K562 treated with DMSO at 1 percent for 48 hours (cell line): ENCODE measurements around the gene ERGIC1. TPM values are rescaled to one million over a fixed set of nuclear protein-coding genes. Genes with fewer than 3 reads are reported as not detected.

Experiments used
- total RNA-seq: library from RNA; unstranded; fragments of 300-600 nt; gene quantifications from 2 replicates; pipeline ENCODE4 v1.2.3, GENCODE V29; 2022; ENCODE audit warnings: low replicate concordance; ENCODE audit errors: extremely low read depth

The ERGIC1 gene
- total RNA-seq = not detected in 2 replicates

GRCh38 chr5:172833686-172834414 lies at the start of gene ERGIC1:
Gene ERGIC1, plus strand, starts transcription at chr5:172834251. Its CDS starts 163 bp downstream, at chr5:172834414.

GRCh38 chr5:172983542-172984243 lies 149.6 kb downstream of the ERGIC1 start, which contains the start of gene ATP6V0E1:
Gene ATP6V0E1, plus strand, starts transcription at chr5:172983771. Its CDS starts 90 bp downstream, at chr5:172983861.

Other genes with a start within 250 kb of the ERGIC1 start
- gene NEURL1B, start 193.0 kb upstream of the ERGIC1 start, total RNA-seq = not detected in 2 replicates
- not detected in 2 replicates for gene DUSP1, start 63.1 kb upstream of the ERGIC1 start, total RNA-seq
- not detected in 2 replicates for gene RPL26L1, start 125.2 kb downstream of the ERGIC1 start, total RNA-seq
- gene ATP6V0E1, start 149.5 kb downstream of the ERGIC1 start, total RNA-seq = not detected in 2 replicates
- gene CREBRF, start 222.1 kb downstream of the ERGIC1 start, total RNA-seq = not detected in 2 replicates